ENCODE results near the gene AFF3.

The AFF3 gene

GRCh38 chr2:99854236-99854852 lies 288.0 kb downstream of the AFF3 start:
- no peak for DNase-seq (ENCODE audit: low spot score)

GRCh38 chr2:99852956-99853355 lies 289.4 kb downstream of the AFF3 start:
- no peak for DNase-seq (ENCODE audit: low spot score)

- no peak for DNase-seq (ENCODE audit: low spot score)
Measured at GRCh38 chr2:99852376-99852934, 289.9 kb downstream of the AFF3 start.

- no peak for DNase-seq (ENCODE audit: low spot score)
Measured at GRCh38 chr2:99851811-99852210, 290.6 kb downstream of the AFF3 start.

- DNase-seq (ENCODE audit: low spot score) = no peak
Measured at GRCh38 chr2:99851089-99851488, 291.3 kb downstream of the AFF3 start.

GRCh38 chr2:99850084-99850710 lies 292.2 kb downstream of the AFF3 start:
- no peak for DNase-seq (ENCODE audit: low spot score)

- no peak for DNase-seq (ENCODE audit: low spot score)
Measured at GRCh38 chr2:99846462-99847107, 295.8 kb downstream of the AFF3 start.

- no peak for DNase-seq (ENCODE audit: low spot score)
Measured at GRCh38 chr2:99845296-99845695, 297.1 kb downstream of the AFF3 start.

GRCh38 chr2:99842451-99842850 lies 299.9 kb downstream of the AFF3 start:
- DNase-seq (ENCODE audit: low spot score) = no peak

- DNase-seq (ENCODE audit: low spot score) = no peak
Measured at GRCh38 chr2:99841749-99842148, 300.6 kb downstream of the AFF3 start.

GRCh38 chr2:99840831-99841230 lies 301.6 kb downstream of the AFF3 start:
- DNase-seq (ENCODE audit: low spot score) = no peak

- no peak for DNase-seq (ENCODE audit: low spot score)
Measured at GRCh38 chr2:99836690-99837605, 305.4 kb downstream of the AFF3 start.

- no peak for DNase-seq (ENCODE audit: low spot score)
Measured at GRCh38 chr2:99834426-99834825, 308.0 kb downstream of the AFF3 start.

GRCh38 chr2:99833586-99834201 lies 308.7 kb downstream of the AFF3 start:
- DNase-seq (ENCODE audit: low spot score) = no peak

GRCh38 chr2:99832926-99833325 lies 309.5 kb downstream of the AFF3 start:
- no peak for DNase-seq (ENCODE audit: low spot score)

GRCh38 chr2:99831772-99832171 lies 310.6 kb downstream of the AFF3 start:
- DNase-seq (ENCODE audit: low spot score) = no peak

GRCh38 chr2:99827296-99827999 lies 314.9 kb downstream of the AFF3 start:
- DNase-seq (ENCODE audit: low spot score) = no peak

GRCh38 chr2:99825630-99826029 lies 316.8 kb downstream of the AFF3 start:
- no peak for DNase-seq (ENCODE audit: low spot score)

- DNase-seq (ENCODE audit: low spot score) = no peak
Measured at GRCh38 chr2:99824758-99825157, 317.6 kb downstream of the AFF3 start.

GRCh38 chr2:99822474-99823207 lies 319.7 kb downstream of the AFF3 start:
- DNase-seq (ENCODE audit: low spot score) = no peak

Data from CD4-positive, alpha-beta T cell treated with Interleukin-6 at 100 ng/mL for 8 hours (primary cell).